DOHH2 (cell line): ENCODE results near the gene ROR1.

Experiments
- H3F3A ChIP-seq: fragments of 200-600 bp; sonication (generic), shearing (Covaris generic); 2 replicates; pipeline ENCODE4 v1.6.0; 2016; ENCODE audit warnings: antibody characterized with exemption, mild to moderate bottlenecking; ENCODE audit not compliant: control insufficient read depth, insufficient read depth
- H3K27ac ChIP-seq: fragments of 200-600 bp; sonication (generic); 2 replicates; pipeline ENCODE4 v1.5.1; 2014; ENCODE audit warnings: low read depth, mild to moderate bottlenecking, low read length, moderate library complexity
- H3K27me3 ChIP-seq: fragments of 200-600 bp; sonication (generic); 2 replicates; pipeline ENCODE4 v1.6.1; 2014; ENCODE audit warnings: mild to moderate bottlenecking, low read length, mixed read lengths; ENCODE audit not compliant: control insufficient read depth
- H3K36me3 ChIP-seq: fragments of 200-600 bp; sonication (generic); 2 replicates; pipeline ENCODE4 v1.6.1; 2014; ENCODE audit warnings: mild to moderate bottlenecking, low read length, moderate library complexity, mixed read lengths; ENCODE audit not compliant: control insufficient read depth
- H3K4me1 ChIP-seq: fragments of 200-600 bp; sonication (generic); 2 replicates; pipeline ENCODE4 v1.6.1; 2014; ENCODE audit warnings: mild to moderate bottlenecking, low read length, mixed read lengths; ENCODE audit not compliant: control insufficient read depth
- H3K4me2 ChIP-seq: fragments of 200-600 bp; sonication (generic); 2 replicates; pipeline ENCODE4 v1.6.0; 2014; ENCODE audit warnings: mild to moderate bottlenecking, low read length, moderate library complexity
- H3K4me3 ChIP-seq: fragments of 200-600 bp; sonication (generic); 2 replicates; pipeline ENCODE4 v1.5.1; 2014; ENCODE audit warnings: mild to moderate bottlenecking, low read length, mixed read lengths
- H3K79me2 ChIP-seq: fragments of 200-600 bp; sonication (generic); 2 replicates; pipeline ENCODE4 v1.6.1; 2014; ENCODE audit warnings: mild to moderate bottlenecking, low read length, mixed read lengths; ENCODE audit not compliant: control insufficient read depth
- H3K9me2 ChIP-seq: fragments of 200-600 bp; sonication (generic); replicated peaks from 2 replicates; pipeline ENCODE4 v1.6.1; 2014; ENCODE audit warnings: mild to moderate bottlenecking, low read length, mixed read lengths; ENCODE audit not compliant: control insufficient read depth
- H3K9me3 ChIP-seq: fragments of 200-600 bp; sonication (generic); 2 replicates; pipeline ENCODE4 v1.6.1; 2014; ENCODE audit warnings: antibody characterized with exemption, low read length, mixed read lengths; ENCODE audit not compliant: control insufficient read depth, insufficient read depth
- H4K20me1 ChIP-seq: fragments of 200-600 bp; sonication (generic); 2 replicates; pipeline ENCODE4 v1.6.0; 2014; ENCODE audit warnings: low read depth, mild to moderate bottlenecking, antibody characterized with exemption, low read length, moderate library complexity; ENCODE audit not compliant: control insufficient read depth, insufficient read depth
- CTCF ChIP-seq: fragments of 200-600 bp; sonication (generic); IDR thresholded peaks from one replicate; pipeline ENCODE4 v1.5.1; 2014; ENCODE audit warnings: antibody characterized with exemption, mild to moderate bottlenecking, low read depth, low read length; ENCODE audit not compliant: poor library complexity, severe bottlenecking
- EZH2phosphoT487 ChIP-seq: fragments of 200-600 bp; sonication (generic); IDR thresholded peaks from 2 replicates; pipeline ENCODE4 v1.6.1; 2017; ENCODE audit warnings: borderline replicate concordance, mild to moderate bottlenecking, antibody characterized with exemption, low read length, moderate library complexity, mixed read lengths

The ROR1 gene

GRCh38 chr1:64046243-64046642, 272.4 kb downstream of the ROR1 start:
- Histone ChIP-seq H3K27ac (no peak overlapping the region), H3K27me3 (no peaks in the 10 kb centered on the region), H4K20me1 (no peaks in the 10 kb centered on the region), H3K4me3 (no peak overlapping the region), H3K79me2 (no peaks in the 10 kb centered on the region), H3F3A (no peaks in the 10 kb centered on the region), H3K9me2 (no peaks in the 10 kb centered on the region), H3K4me1 (no peaks in the 10 kb centered on the region), H3K36me3 (no peaks in the 10 kb centered on the region), H3K9me3 (no peaks in the 10 kb centered on the region), H3K4me2 (no peak overlapping the region)
- TF ChIP-seq CTCF (no peak), EZH2phosphoT487 (no peak)

- Histone ChIP-seq H3K79me2 (no peaks in the 10 kb centered on the region), H3K9me3 (no peaks in the 10 kb centered on the region), H3K4me1 (no peaks in the 10 kb centered on the region), H3K4me3 (no peak overlapping the region), H3K36me3 (no peaks in the 10 kb centered on the region), H3K9me2 (no peaks in the 10 kb centered on the region), H3K27ac (no peak overlapping the region), H4K20me1 (no peaks in the 10 kb centered on the region), H3F3A (no peaks in the 10 kb centered on the region), H3K27me3 (no peaks in the 10 kb centered on the region), H3K4me2 (no peak overlapping the region)
- no peak for TF ChIP-seq EZH2phosphoT487
- TF ChIP-seq CTCF: no peak
These were observed 273.1 kb downstream of the ROR1 start for GRCh38 chr1:64046891-64047290.

- no peaks in the 10 kb centered on the region for H3F3A ChIP-seq
- no peak overlapping the region for H3K27ac ChIP-seq
- TF ChIP-seq CTCF: no peak
- TF ChIP-seq EZH2phosphoT487: no peak
- no peaks in the 10 kb centered on the region for H3K27me3 ChIP-seq
- H3K4me3 ChIP-seq: no peak overlapping the region
- no peak overlapping the region for H3K4me2 ChIP-seq
- no peaks in the 10 kb centered on the region for H3K9me3 ChIP-seq
- H4K20me1 ChIP-seq: no peaks in the 10 kb centered on the region
- H3K4me1 ChIP-seq: no peaks in the 10 kb centered on the region
- H3K79me2 ChIP-seq: no peaks in the 10 kb centered on the region
- H3K9me2 ChIP-seq: no peaks in the 10 kb centered on the region
- H3K36me3 ChIP-seq: no peaks in the 10 kb centered on the region
These were observed 273.8 kb downstream of the ROR1 start for GRCh38 chr1:64047549-64047996.
